Renal pelvis (tissue), 4 donors: ENCODE results near the gene UBXN10. TPM values are rescaled to one million over a fixed set of nuclear protein-coding genes. Genes with fewer than 3 reads are reported as not detected.

Experiments
- DNase-seq: peaks from one replicate; pipeline ENCODE4 v3.0.0-alpha.2; 2013
- polyA plus RNA-seq, 3 donors: library from polyadenylated mRNA; unstranded; fragments of 120-200 nt; gene quantifications; one replicate each; pipeline ENCODE4 v1.2.1, GENCODE V29; 2013; ENCODE audit not compliant: insufficient read length in 3 of 3

UBXN10 gene
- polyA plus RNA-seq, 3 donors = 6.0 to 6.8 (median 6.5) TPM

DNA sequence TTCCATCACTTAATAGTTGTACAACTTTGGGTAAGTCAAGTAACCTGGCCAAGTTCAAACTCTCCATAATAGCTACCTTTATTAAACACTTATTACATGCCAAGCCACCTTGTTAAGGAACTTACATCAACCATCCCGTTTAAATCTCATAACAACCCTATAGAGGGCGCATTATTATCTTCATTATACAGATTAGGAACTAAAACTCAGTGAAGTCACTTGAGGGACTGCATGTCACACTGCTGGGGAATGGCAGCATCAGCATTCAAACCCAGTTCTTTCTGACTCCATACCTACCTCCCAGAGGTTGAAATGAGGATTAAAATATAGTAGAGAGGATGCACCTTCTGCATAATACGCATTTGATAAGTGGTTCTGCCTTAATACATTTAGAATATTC is 47.5 kb downstream of the UBXN10 start:
- DNase-seq = no peak

- DNase-seq = no peak
Measured at GRCh38 chr1:20233866-20234265, 48.0 kb downstream of the UBXN10 start.

DNA sequence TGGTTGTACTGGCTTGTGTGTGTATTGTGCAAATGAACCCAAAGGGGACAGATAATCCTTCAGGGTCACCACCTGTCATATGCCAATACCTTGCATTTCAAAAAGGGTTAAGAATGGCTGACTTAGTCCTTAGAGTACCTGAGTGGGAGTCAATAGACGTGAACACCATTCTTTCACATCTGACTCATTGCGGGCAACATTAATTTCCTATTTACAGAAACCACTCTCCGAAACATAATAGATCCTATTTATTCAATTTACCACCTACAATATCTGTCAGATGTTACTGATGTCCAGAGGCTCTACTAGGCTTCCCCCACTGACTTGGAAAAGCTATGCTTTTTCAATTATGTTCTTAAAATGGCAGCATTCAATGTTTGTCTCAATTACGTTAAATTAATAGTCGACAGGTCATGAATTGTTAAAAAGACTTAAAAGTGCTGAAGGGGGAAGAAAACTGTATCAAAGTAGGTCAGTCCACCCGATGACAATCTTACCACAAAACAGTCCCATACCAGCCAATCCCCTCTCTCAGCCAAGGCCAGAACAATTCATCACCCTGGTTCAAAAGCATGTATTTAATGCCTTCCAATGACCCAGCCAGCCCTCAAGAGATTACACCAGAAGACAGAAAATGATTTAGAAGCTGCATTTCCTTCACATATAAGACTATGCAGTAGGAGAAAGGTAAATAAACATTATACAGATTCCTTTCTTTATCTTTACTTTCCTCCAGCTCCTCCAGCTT is 49.1 kb downstream of the UBXN10 start:
- no peak for DNase-seq

DNA sequence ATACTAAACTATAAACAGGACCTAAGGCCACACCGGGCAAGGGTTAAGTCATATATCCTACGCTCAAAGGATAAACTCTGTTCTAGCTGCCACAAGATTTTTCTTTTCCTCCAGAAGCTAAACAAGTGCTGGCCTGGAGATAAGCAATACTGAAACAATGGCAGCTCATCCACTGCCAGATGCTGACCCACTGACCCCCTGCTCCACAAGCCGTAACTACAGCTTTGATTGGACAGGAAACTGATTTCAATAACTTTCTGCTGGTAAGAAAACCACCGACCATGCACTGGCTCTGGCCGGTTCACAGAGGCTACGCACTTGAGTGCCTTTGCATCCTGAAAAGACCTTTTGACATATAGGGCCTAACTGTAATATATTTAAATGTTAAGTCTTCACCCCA is 51.8 kb downstream of the UBXN10 start:
- no peak for DNase-seq

- DNase-seq = no peak
Measured at GRCh38 chr1:20240012-20240411, 54.1 kb downstream of the UBXN10 start.

- no peak for DNase-seq
Measured at GRCh38 chr1:20242890-20243479, 57.1 kb downstream of the UBXN10 start.

Other genes with a start within 250 kb of the UBXN10 start
- under 1 TPM in 1 of 3 donors, not detected in 2; 0.23 TPM for gene PLA2G2A, start 206.5 kb upstream of the UBXN10 start, polyA plus RNA-seq
- not detected for gene PLA2G5, start 115.9 kb upstream of the UBXN10 start, polyA plus RNA-seq
- gene PLA2G2D, start 66.6 kb upstream of the UBXN10 start, polyA plus RNA-seq = under 1 TPM in 1 of 3 donors, not detected in 2; 0.04 TPM
- under 1 TPM; 0.40 to 0.64 (median 0.44) TPM for gene PLA2G2F, start 46.8 kb upstream of the UBXN10 start, polyA plus RNA-seq
- gene PLA2G2C, start 422 bp downstream of the UBXN10 start, polyA plus RNA-seq = under 1 TPM in 2 of 3 donors, not detected in 1; 0.12 to 0.14 TPM
- 1 to 10 TPM; 1.4 to 3.3 (median 1.8) TPM for gene VWA5B1, start 104.8 kb downstream of the UBXN10 start, polyA plus RNA-seq